C4-2B (cell line): ENCODE measurements around the gene CEP192.

Source experiments
- CTCF ChIP-seq: fragments of 450-650 bp; conservative IDR thresholded peaks from 2 replicates; pipeline ENCODE4 v1.5.1; 2017; ENCODE audit warnings: mild to moderate bottlenecking
- ZFX ChIP-seq: fragments of 450-650 bp; IDR thresholded peaks from 2 replicates; pipeline ENCODE4 v1.6.1; 2017

GRCh38 chr18:13134551-13135401, 143.6 kb downstream of the CEP192 start:
- TF ChIP-seq CTCF (no peak), ZFX (no peak)
